Panc1 (cell line): ENCODE results near the gene LSG1. TPM values are rescaled to one million over a fixed set of nuclear protein-coding genes. Genes with fewer than 3 reads are reported as not detected.

Experiments used
- ATAC-seq: fragments of 200-7000 bp; cut with Tn5 transposase; 2 replicates; pipeline ENCODE4 v1.9.1; 2020; ENCODE audit warnings: mild to moderate bottlenecking, moderate library complexity
- BruUV-seq: library from RNA; stranded (reverse); fragments of 400-500 nt; replicated peaks from 2 replicates; lab custom pipeline; 2021; lab: Mats Ljungman, UMichigan
- CTCF ChIA-PET: fragments of 300-600 bp; sonication (Branson Sonifier 250); formaldehyde crosslinking; loops from one replicate; lab custom pipeline; 2022; ENCODE audit warnings: antibody characterized with exemption; lab: Charles Lee
- POLR2A ChIA-PET: fragments of 300-600 bp; sonication (Branson Sonifier 250); formaldehyde crosslinking; loops from one replicate; lab custom pipeline; 2022; ENCODE audit warnings: antibody characterized with exemption; lab: Charles Lee
- DNase-seq: peaks from one replicate; pipeline ENCODE4 v3.0.0-alpha.2; 2010; ENCODE audit warnings: low read depth, low spot score
- H3K27ac ChIP-seq: 2 replicates; pipeline ENCODE4 v1.5.1; 2011; ENCODE audit warnings: mild to moderate bottlenecking, low read length, inconsistent platforms
- H3K27me3 ChIP-seq: fragments of 200-500 bp; sonication (Bioruptor generic); 2 replicates; pipeline ENCODE4 v1.6.0; 2014; ENCODE audit warnings: low read length, inconsistent platforms; ENCODE audit not compliant: control insufficient read depth, insufficient read depth
- H3K36me3 ChIP-seq: fragments of 200-500 bp; sonication (Bioruptor generic); 2 replicates; pipeline ENCODE4 v1.5.1; 2014; ENCODE audit warnings: inconsistent platforms, mild to moderate bottlenecking, low read length, moderate library complexity; ENCODE audit not compliant: control insufficient read depth, insufficient read depth
- H3K4me1 ChIP-seq: 2 replicates; pipeline ENCODE4 v1.5.1; 2011; ENCODE audit warnings: inconsistent platforms, mild to moderate bottlenecking, low read length, moderate library complexity; ENCODE audit not compliant: control insufficient read depth, insufficient read depth
- H3K4me3 ChIP-seq, 2 experiments: 2 replicates each; pipeline ENCODE4 v1.5.1; 2011 to 2012; ENCODE audit warnings: low read depth in 2 of 2, low read length in 2 of 2, mild to moderate bottlenecking in 2 of 2, inconsistent platforms in 1 of 2, moderate library complexity in 1 of 2
- H3K9me3 ChIP-seq: fragments of 200-500 bp; sonication (Bioruptor generic); 2 replicates; pipeline ENCODE4 v1.5.1; 2014; ENCODE audit warnings: low read depth, mild to moderate bottlenecking, inconsistent platforms, low read length, moderate library complexity; ENCODE audit not compliant: control insufficient read depth, insufficient read depth
- CTCF ChIP-seq: fragments of 450-650 bp; IDR thresholded peaks from 2 replicates; pipeline ENCODE4 v1.5.1; 2017; ENCODE audit warnings: mild to moderate bottlenecking
- POLR2AphosphoS5 ChIP-seq: IDR thresholded peaks from 2 replicates; pipeline ENCODE4 v1.6.1; 2012; ENCODE audit warnings: mild to moderate bottlenecking, low read depth, low read length, moderate library complexity
- REST ChIP-seq, 2 experiments: IDR thresholded peaks; 2 replicates each; pipeline ENCODE4 v1.6.1; 2011 to 2012; ENCODE audit warnings: low read depth in 2 of 2, control low read depth in 1 of 2, low read length in 1 of 2, mild to moderate bottlenecking in 1 of 2, moderate library complexity in 1 of 2; ENCODE audit not compliant: insufficient read depth in 1 of 2
- SIN3A ChIP-seq: IDR thresholded peaks from 2 replicates; pipeline ENCODE4 v1.6.1; 2012; ENCODE audit warnings: low read depth, mild to moderate bottlenecking, low read length, moderate library complexity, borderline replicate concordance; ENCODE audit not compliant: insufficient read depth
- TCF7L2 ChIP-seq: IDR thresholded peaks from 2 replicates; pipeline ENCODE4 v1.6.1; 2011; ENCODE audit warnings: mild to moderate bottlenecking, low read depth, low read length, inconsistent platforms
- in situ Hi-C: cut with HindIII; loops from 2 replicates; pipeline ENCODE4 v1.10.0; 2016; ENCODE audit warnings: low sequenced_read_pairs, low pct_unique_long_range_greater_than_20kb
- intact Hi-C: fragments of 100-400 bp; cut with micrococcal nuclease; formaldehyde crosslinking; loops from one replicate; pipeline ENCODE4 v1.10.0; 2022; ENCODE audit not compliant: unreplicated experiment
- total RNA-seq: library from RNA; stranded (reverse); gene quantifications from one replicate; pipeline ENCODE4 v1.2.1, GENCODE V29; 2021; ENCODE audit not compliant: unreplicated experiment

The LSG1 gene
- total RNA-seq, 1 experiment from 2014 or later, result 72.9 TPM

GRCh38 chr3:194633349-194634004, 38.5 kb downstream of the LSG1 start, which contains the start of gene TMEM44:
TSS of gene TMEM44 (minus strand) at chr3:194633419. CDS start at chr3:194633215, 204 bp downstream.
- Histone ChIP-seq H3K9me3 (peaks cover 13% of the 10 kb centered on the region; the same call in 1 of the 2 replicates), H3K27me3 (no peaks in the 10 kb centered on the region), H3K27ac (peak within 1 kb of the TSS; percentile 97), H3K4me3 (peak within 1 kb of the TSS; percentile 83 to 85), H3K36me3 (0 out of 2 replicates have a peak, but pooled peaks cover 2% of the 10 kb centered on the region), H3K4me1 (peaks cover 3% of the 10 kb centered on the region; the same call in 1 of the 2 replicates)
- no TSS peak for BruUV-seq
- peak; percentile 93 for ATAC-seq
- intact Hi-C loops (no loop called here), in situ Hi-C loops (no loop called here)
- DNase-seq, result peak; percentile 59
- POLR2A ChIA-PET, result interaction anchor here (0.6 to 0.7 kb wide), 2 partner anchors 11 to 37 kb away, joined by 3 read pairs; no protein-coding TSS in a partner anchor
- TF ChIP-seq CTCF (peak; percentile 99), POLR2AphosphoS5 (peak; percentile 81), SIN3A (no peak; the same call in 1 of the 2 replicates), TCF7L2 (no peak; the same call in 1 of the 2 replicates)
- CTCF ChIA-PET, result interaction anchor here (0.5 kb wide), 1 partner anchor 1754 kb away, joined by 3 read pairs; no protein-coding TSS in a partner anchor

- in situ Hi-C loops (no loop called here), intact Hi-C loops (no loop called here)
- Histone ChIP-seq H3K27me3 (no peaks in the 10 kb centered on the region), H3K27ac (peak overlapping the region; percentile 93), H3K36me3 (peaks cover 2% of the 10 kb centered on the region; the same call in 1 of the 2 replicates), H3K4me1 (peaks cover 3% of the 10 kb centered on the region; the same call in 1 of the 2 replicates), H3K9me3 (peaks cover 13% of the 10 kb centered on the region; the same call in 1 of the 2 replicates), H3K4me3 (peak overlapping the region; percentile 83 to 85)
- no peak for TF ChIP-seq TCF7L2
- TF ChIP-seq REST (IDR thresholded peaks at IDR 0.05; ENCODE audit: insufficient read depth in 1 of 2, low read depth in 2 of 2, low read length in 1 of 2), result no peak
- TF ChIP-seq SIN3A, result no peak
- no peak for TF ChIP-seq CTCF
- TF ChIP-seq POLR2AphosphoS5, result no peak
- BruUV-seq, result no TSS peak
- ChIA-PET CTCF (interaction anchor here (0.7 kb wide), 1 partner anchor 161 kb away, joined by 3 read pairs; no protein-coding TSS in a partner anchor), POLR2A (no interaction called here)
- DNase-seq, result no peak
- peak; percentile 78 for ATAC-seq
Measured at GRCh38 chr3:194632809-194633348, 39.1 kb downstream of the LSG1 start.
